Left kidney (tissue), 2 donors: ENCODE data around the gene GPD2. TPM values are rescaled to one million over a fixed set of nuclear protein-coding genes. Genes with fewer than 3 reads are reported as not detected.
"Not testable (repeated sequence)": the region's sequence is repeated elsewhere in the genome, so short reads cannot be mapped to it uniquely, and the experiment has no call there.

Experiments
- DNase-seq: peaks from one replicate; pipeline ENCODE4 v3.0.0-alpha.2; 2013
- polyA plus RNA-seq: library from polyadenylated mRNA; unstranded; fragments of 120-200 nt; gene quantifications from one replicate; pipeline ENCODE4 v1.2.1, GENCODE V29; 2013; ENCODE audit not compliant: insufficient read length

GPD2 gene
- polyA plus RNA-seq, 1 donor: 24.6 TPM

- no peak for DNase-seq
These were observed 150.4 kb downstream of the GPD2 start for GRCh38 chr2:156586621-156587020.

GRCh38 chr2:156589381-156590079, 153.4 kb downstream of the GPD2 start:
- DNase-seq: peak; percentile 44

- no peak for DNase-seq
These were observed 154.0 kb downstream of the GPD2 start for GRCh38 chr2:156590085-156590739.

- no peak for DNase-seq
These were observed 156.8 kb downstream of the GPD2 start for GRCh38 chr2:156592809-156593593.

- no peak for DNase-seq
These were observed 157.4 kb downstream of the GPD2 start for GRCh38 chr2:156593594-156593921.

- no peak for DNase-seq
These were observed 162.4 kb downstream of the GPD2 start for GRCh38 chr2:156598563-156598962.

GRCh38 chr2:156600196-156600595, 164.0 kb downstream of the GPD2 start:
- no peak for DNase-seq

- DNase-seq: no peak
These were observed 165.8 kb downstream of the GPD2 start for GRCh38 chr2:156601855-156602551.

GRCh38 chr2:156602552-156602933, 166.4 kb downstream of the GPD2 start:
- no peak for DNase-seq

GRCh38 chr2:156615836-156616322, 179.7 kb downstream of the GPD2 start:
- no peak for DNase-seq

- DNase-seq: not testable (repeated sequence)
These were observed 181.9 kb downstream of the GPD2 start for GRCh38 chr2:156618071-156618470.

GRCh38 chr2:156619021-156619539, 182.9 kb downstream of the GPD2 start:
- DNase-seq: no peak

- DNase-seq: no peak
These were observed 186.3 kb downstream of the GPD2 start for GRCh38 chr2:156622491-156622890.

- no peak for DNase-seq
These were observed 189.4 kb downstream of the GPD2 start for GRCh38 chr2:156625360-156626170.

- DNase-seq: no peak
These were observed 190.8 kb downstream of the GPD2 start for GRCh38 chr2:156626931-156627330.

GRCh38 chr2:156630579-156631337, 194.6 kb downstream of the GPD2 start:
- no peak for DNase-seq

GRCh38 chr2:156635646-156636045, 199.5 kb downstream of the GPD2 start:
- no peak for DNase-seq
